HG03060 (cell line): ENCODE measurements around the gene LCLAT1.
"Not testable (repeated sequence)": the region's sequence is repeated elsewhere in the genome, so short reads cannot be mapped to it uniquely, and the experiment has no call there.

ENCODE experiments used
- ATAC-seq: cut with Tn5 transposase; IDR thresholded peaks from one replicate; pipeline ENCODE4 v1.9.1; 2021; ENCODE audit warnings: low read depth, moderate number of reproducible peaks; ENCODE audit not compliant: unreplicated experiment

LCLAT1 gene

DNA sequence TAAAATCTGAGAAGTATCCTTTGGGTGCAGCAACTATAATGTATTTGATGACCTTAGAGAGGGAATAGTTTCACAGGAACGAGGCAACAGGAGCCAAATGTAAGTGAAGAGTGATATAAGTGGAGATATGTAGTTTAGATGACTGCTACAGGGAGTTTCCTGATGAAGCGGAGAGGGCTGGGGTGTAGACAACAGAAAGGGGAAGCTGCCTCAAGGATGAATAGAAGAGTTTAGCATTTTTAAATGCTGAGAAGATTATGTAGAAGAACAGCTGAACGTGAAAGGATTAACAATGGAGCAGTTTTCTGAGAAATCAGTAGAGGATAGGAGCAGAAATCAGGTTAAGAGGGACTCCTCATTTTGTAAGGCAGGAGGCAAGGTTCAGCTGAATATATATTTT is 133.3 kb downstream of the LCLAT1 start:
- no peak for ATAC-seq

DNA sequence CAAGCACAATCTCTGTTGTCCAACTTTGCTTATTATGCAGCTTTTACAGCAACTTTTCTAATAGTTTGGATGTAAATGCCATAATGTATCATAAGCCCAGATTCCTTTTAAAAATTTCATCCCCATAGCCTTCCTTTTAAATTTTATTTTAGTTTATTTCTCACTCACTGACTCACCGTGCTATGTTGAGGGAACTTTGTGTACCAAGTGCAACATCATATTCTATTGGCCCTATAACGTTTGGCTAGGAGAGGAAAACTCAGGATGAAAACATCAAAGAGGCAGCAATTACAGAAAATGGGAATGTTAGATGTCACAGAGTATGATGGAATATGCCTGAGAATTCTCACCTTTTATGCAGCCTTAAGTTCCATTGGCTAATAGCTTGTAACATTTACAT is 135.5 kb downstream of the LCLAT1 start:
- no peak for ATAC-seq

DNA sequence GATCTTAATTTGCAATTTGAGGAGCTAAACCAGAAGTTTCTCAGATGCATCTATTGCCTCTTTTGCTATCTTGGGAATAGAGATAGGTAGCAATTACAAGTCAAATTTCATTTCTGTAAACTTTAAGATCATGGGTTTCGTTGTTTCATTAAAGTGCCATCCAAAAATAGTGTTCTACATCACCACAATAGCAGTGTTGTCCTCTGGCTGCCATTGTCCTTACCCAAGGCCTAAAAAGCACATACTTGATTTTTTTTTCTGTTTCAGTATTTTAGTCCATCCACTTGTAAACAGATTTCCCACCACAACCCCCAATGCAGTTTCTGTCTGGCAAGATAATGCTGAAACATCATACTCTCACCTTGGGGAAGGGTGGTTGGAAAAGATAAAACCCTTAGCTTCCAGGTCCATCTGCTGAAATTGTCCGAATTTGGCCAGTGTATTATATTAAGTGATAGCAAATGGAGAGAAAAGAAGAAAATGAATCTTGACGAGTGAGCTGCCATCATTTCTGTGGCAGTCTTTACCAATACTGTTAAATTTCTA is 136.2 kb downstream of the LCLAT1 start:
- ATAC-seq, result no peak

DNA sequence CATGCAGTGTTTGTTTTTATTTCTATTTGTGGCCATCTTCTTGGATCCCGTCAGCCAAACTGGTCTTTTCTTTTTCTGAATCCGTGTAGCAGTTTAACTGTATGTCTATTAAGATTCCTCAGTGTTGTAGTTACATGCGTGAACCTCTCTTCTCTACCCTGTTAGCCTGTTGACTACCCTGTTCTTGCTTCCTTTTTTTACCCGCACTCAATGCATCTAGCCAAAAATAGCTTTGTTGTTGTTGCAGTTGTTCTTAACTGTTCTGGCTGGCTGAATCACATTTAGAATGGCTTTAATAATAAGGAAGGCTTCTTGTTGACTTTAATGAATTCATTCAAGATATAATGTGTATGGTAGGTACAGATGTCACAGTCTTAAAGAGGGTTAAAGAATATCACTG is 137.1 kb downstream of the LCLAT1 start:
- no peak for ATAC-seq

DNA sequence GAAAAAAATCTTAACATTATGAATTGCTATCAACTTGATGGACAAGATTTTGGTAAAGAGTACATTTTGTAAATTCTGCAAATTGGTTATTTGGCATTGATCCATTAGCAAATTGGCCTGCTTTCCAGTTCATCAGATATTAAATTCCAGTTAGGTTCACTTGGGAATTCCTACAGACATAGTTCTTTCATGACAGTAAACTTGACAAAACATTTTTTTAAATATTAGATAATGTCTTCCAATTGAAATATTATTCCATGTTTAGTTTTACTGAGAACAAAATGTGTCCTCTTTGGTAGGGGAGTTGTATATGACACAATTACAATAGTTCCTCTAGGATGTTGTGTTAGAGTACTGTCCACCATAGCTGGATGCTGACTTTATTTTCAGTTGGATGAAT is 141.9 kb downstream of the LCLAT1 start:
- no peak for ATAC-seq

DNA sequence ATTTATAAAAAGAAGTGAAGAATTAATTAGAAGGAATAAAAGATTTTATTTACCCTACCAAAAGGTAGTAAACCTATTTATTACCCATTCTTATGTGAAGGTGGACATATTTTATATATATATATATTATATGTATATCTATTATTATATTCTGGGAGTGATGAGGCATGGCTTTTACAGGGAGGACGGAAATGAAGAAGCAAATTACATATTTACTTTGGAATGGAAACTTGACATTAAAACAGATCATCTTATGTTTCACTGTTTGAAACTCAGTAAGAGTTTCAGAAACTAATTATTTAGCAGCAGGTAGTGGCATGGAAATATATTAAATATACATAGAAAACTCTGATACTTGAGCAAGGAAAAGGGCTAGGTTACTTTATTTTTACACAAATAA is 143.4 kb downstream of the LCLAT1 start:
- ATAC-seq, result no peak

DNA sequence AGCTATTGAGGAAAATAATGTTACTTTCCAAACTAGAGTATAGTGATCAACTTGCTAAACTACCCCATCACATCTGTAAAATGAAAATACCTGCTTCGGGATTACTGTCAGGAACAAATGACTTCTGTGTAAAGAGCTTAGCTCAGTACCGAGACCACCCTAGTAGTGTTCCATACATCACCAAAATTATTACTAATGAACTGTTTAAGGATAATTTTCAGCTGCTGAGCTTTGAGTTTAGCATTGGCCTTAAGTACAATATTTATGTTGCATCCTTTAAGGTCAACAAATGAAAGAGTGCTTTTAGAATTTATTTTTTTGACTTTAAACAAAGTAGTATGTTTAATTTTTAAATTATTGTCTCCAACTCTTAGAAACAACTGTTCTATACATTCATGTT is 144.1 kb downstream of the LCLAT1 start:
- no peak for ATAC-seq

DNA sequence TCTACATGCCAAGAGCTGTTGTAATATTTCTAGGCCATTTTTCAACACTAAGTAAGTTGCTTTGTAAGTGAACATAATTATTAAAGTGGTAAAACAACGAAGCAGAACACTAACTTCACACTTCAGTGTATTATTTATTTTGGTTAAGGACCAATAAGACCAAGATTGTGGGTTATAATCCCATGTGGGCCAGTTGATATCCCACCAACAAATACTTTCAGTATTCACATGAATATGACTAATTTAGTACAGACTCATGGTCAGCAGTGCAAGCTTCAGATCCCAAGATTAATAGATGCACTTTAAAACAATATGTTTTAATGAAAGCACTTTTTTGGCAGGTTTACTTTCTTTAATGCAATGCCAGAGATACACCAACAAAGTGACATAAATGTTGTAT is 154.3 kb downstream of the LCLAT1 start:
- ATAC-seq, result no peak

DNA sequence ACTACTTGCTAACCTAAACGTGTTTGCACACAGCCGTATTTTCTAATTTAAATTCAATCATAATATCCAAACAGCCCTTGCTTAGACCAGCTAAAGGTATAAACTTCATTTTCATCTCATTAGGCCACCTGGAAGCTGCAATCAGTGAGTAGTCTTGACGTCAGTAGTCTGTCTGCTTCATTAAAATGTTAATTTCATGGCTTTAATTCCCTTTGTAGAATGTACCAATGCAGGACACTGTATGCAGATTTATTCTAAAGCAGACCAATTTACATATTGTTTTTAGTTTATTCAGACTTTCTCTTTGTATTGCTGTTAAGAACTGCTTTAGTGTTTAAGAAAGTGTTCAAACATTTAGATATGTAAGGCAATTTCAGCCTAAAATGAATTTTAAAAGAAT is 158.2 kb downstream of the LCLAT1 start:
- ATAC-seq, result no peak

DNA sequence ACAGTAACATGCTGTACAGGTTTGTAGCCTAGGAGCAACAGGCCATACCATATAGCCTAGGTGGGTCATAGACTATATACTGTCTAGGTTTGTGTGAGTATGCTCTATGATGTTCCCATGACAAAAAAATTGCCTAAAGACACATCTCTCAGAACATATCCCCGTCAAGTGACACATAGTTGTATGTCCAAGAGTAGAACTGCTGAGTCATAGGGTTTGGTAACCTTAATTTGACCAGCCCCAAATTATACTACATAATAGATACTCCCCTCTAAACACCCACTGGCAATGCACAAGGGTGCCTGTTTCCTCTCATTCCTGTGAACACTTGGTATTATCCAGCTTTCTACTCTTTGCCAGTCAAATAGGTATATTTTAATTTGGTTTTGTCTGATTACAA is 161.6 kb downstream of the LCLAT1 start:
- ATAC-seq, result no peak

DNA sequence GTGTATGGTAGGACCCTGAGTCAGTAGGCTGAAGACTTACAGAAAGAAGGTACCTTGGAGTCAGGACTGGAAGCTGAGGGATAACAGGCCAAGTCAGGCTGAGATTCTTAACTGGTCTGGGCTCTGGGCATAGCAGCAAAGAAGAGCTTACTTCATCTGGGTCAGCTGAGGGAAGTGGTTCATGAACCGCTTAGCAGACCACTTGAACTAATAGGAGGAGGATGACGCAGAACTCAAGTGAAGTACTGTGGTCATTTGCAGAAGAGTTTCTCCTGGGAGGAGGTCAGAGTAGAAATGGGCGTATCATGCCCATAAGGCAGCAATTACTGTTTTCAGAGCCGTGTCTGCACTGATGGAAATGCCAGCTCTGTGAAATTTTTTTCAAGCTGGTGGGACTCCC is 164.5 kb downstream of the LCLAT1 start:
- ATAC-seq, result no peak

DNA sequence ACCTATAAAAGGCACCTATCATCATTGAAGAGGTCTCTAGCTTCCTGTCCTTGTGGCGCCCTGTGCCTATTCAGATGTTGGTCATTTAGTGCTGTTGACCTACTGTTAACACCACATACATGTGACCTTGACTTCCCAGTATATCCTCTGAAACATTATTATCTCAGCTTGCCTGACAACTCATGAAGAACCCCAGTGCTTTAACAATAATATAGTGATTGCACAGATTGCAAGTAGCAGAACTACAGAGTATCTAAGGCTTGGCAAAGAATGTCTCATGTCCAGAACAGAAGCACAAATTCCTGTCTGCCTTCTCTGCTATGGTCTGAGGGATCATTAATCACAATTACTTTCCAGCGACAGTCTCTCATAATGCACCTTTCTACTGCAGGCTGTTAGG is 165.3 kb downstream of the LCLAT1 start:
- no peak for ATAC-seq

DNA sequence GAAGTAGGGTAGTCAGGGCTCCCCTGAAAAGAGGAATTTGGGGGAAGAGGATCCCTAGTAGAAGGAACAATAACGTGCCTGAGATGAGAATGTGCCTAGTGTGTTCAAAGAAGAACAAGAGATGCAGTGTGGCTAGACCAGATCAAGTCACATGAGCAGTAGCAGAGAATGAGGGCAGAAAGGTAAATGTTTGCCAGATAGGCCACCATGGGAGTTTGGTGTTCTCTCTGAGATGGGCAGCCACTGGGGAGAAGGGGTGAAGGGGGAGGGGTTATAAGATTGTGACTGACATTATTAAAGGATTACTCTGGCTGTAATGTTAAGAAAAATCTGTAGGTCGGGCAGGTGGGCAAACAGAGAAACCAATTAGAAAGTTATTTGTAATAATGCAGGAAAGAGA is 166.0 kb downstream of the LCLAT1 start:
- no peak for ATAC-seq

DNA sequence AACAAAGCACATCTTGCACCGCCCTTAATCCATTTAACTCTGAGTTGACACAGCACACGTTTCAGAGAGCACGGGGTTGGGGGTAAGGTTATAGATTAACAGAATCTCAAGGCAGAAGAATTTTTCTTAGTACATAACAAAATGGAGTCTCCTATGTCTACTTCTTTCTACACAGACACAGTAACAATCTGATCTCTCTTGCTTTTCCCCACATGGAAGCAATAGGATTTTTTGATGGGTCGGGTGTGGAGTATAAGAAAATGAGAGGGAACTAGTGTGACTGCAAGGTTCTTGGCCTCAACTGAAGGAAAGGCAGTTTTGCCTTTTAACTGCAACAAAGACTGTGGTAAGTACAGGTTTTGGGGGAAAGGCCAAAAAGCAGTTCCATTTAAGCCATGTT is 167.2 kb downstream of the LCLAT1 start:
- ATAC-seq, result not testable (repeated sequence)

DNA sequence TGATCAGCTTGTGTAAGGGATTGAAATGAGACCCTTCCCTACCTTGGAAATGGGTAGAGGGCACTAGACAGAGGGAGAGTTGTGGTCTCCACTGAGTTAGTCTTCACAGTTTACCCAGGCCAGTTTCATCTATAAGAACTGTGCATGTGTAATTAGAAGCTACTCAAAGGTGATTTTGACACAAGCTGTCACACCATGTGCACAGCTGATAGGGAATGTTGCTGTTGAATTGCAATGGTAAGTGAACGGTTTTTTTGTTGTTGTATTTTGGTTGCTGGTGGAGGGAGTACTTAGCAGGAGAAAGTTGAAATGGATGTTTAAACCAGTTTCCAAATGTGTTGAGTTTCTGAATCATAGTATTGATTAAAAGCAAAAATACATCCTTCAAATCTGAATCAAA is 168.9 kb downstream of the LCLAT1 start:
- ATAC-seq, result no peak

DNA sequence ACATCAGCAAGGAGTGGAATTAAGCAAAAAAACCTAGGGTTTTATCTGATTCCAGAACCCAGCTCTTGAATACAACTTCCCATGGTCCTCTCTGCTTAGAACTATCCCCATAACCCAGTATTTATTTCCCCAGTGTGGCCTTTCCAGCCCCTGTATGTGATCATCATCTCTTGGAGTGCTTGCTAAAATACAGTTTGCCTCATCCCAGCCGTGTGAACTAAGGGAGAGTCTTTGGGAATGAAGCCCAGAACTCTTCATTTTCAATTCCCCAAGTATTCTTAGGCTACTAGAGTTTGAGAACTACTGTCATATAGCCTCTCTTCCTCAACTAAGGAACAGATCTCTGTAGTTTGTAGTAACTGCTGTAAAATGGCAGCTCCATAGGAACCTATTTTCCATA is 173.1 kb downstream of the LCLAT1 start:
- ATAC-seq, result no peak

DNA sequence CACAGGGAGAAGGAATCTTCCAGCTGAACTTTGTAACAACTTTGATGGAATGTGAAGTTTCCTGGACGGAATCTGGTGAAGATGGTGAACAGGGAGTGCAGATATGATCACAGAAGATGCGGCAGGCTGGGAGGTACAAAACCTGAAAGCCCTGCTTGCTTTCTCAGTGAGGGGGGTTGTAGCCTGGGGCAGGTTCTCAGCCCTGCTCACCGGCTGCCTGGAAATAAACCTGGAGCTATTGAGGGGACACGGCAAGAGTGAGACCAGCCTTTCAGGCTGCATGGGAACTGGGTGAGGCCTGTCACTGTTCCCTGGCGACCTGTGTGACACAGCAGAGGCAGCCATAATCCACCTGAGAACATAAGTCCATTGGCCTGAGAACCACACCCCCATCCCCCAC is 174.8 kb downstream of the LCLAT1 start:
- ATAC-seq, result no peak

DNA sequence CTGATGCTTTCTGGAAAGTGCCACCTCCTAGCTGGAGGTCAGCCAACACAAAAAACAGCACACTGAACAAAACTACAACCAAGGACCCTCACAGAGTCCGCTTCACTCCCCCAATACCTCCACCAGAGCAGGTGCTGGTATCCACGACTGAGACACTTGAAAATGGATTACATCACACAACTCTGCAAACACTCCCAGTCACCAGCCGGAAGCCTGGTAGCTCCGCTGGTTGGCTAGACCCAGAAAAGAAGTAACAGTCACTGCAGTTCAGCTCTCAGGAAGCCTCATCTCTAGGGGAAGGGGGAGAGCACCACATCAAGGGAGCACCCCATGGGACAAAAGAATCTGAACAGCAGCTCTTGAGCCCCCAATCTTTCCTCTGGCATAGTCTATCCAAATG is 175.4 kb downstream of the LCLAT1 start:
- ATAC-seq, result no peak

DNA sequence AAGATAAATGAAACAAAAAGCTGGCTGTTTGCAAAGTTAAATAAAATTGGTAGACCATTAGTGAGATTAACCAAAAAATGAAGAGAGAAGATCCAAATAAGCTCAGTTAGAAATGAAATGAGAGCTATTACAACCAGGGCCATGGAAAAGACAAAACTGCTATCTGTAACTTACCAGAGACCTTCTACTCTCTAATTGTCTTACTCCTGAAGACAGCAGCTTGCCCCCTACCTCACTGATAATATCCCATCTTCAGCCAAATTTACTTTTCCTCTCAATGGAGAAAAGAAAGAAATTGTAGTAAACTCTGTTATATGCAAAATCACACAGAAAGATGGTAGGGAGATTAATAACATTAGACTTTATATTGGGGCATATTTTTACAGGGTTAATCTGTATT is 178.2 kb downstream of the LCLAT1 start:
- no peak for ATAC-seq

DNA sequence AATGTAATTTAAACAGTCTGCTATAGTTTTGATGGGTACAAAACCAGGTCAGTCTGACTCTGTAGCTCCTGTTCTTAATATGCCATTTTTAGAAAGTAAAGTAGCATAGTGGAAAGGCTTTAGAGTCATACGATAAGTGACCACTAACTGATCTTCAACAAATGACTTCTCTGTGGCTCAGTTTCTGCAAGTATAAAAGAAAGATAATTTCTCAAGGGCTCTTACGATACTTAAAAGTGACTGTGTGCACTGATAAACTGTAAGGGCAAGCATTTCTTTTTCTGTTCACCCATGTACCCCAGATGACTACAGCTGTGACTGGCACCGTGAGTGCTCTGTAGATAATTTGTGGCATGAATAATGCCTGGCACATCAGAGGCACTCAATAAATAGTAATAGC is 178.7 kb downstream of the LCLAT1 start:
- no peak for ATAC-seq

DNA sequence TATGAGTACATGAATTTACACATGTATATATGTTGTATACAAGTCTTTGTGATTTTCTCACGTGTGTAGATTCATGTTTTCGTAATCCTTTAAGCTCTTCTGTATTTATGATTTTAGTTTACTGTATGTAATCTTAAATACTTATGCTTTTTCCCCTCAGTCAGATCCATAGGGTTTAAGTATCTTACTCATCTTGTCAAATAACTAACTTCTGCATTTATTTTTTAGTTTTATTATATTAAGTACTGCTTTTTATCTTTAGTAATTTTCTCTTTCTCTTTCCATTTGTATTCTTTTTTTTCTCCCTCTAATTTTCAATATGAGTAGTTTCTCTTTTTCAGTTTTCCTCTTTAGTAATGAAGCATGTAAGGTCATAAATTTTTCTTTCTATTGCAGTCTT is 179.4 kb downstream of the LCLAT1 start:
- ATAC-seq, result no peak

DNA sequence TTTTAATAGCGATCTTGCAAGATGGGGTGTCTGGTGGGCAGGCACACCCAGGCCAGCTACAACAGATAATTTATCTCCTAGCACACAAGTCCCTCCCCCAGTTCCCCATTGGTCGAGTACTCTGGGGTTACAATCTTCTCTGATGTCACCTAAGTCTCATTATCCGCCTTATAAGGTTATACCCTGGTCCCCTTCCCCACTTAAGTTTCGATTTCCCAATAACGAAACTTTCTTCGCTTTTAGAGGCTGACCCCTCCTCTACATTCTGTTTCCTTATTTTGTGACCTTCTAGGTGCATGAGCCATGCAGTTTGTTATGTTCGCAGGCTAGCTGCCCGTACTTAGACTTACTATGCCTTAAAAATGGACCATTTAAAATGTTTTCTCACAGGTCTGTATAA is 180.1 kb downstream of the LCLAT1 start:
- no peak for ATAC-seq

DNA sequence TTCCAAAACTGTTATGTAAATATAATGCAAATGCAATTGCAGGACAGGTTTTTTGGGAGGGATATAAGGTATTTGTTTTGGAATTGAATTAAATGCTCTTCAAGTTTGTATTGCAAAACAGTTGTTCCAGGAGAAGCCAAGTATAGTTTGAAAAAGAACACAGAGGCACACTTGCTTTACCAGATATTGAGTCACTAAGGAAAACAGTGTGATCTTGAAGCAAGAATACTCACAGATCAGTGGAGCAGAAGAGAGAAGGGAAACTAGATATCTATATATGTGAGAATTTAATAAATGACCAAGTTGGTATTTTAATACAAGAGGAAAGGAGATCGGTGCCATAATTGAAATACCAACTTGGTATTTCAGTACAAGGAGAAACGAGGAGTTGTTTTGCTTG is 181.3 kb downstream of the LCLAT1 start:
- ATAC-seq, result no peak
